RWPE2 (cell line): ENCODE measurements around the gene MRNIP.

ENCODE experiments used
- ATAC-seq: fragments of 200-7000 bp; cut with Tn5 transposase; 3 replicates; pipeline ENCODE4 v1.9.1; 2021; ENCODE audit warnings: low read depth
- DNase-seq: peaks from one replicate; pipeline ENCODE4 v3.0.0-alpha.2; 2020; ENCODE audit warnings: low spot score
- H3K27ac ChIP-seq: fragments of 450-650 bp; 2 replicates; pipeline ENCODE4 v1.5.1; 2017; ENCODE audit warnings: mild to moderate bottlenecking; ENCODE audit not compliant: poor library complexity, severe bottlenecking
- H3K27me3 ChIP-seq: fragments of 250-450 bp; sonication (Bioruptor Pico); 2 replicates; pipeline ENCODE4 v1.5.1; 2021; ENCODE audit warnings: mild to moderate bottlenecking, moderate library complexity; ENCODE audit not compliant: insufficient read depth, poor library complexity, severe bottlenecking
- H3K36me3 ChIP-seq: fragments of 250-450 bp; sonication (Bioruptor Pico); 2 replicates; pipeline ENCODE4 v1.5.1; 2020; ENCODE audit warnings: low read depth, mild to moderate bottlenecking, moderate library complexity
- H3K4me1 ChIP-seq: fragments of 250-450 bp; sonication (Bioruptor Pico); 2 replicates; pipeline ENCODE4 v1.5.1; 2021; ENCODE audit warnings: mild to moderate bottlenecking, moderate library complexity; ENCODE audit not compliant: insufficient read depth, poor library complexity, severe bottlenecking
- H3K4me3 ChIP-seq: fragments of 250-450 bp; sonication (Bioruptor Pico); 2 replicates; pipeline ENCODE4 v1.5.1; 2021; ENCODE audit warnings: mild to moderate bottlenecking, moderate library complexity; ENCODE audit not compliant: severe bottlenecking
- H3K9me3 ChIP-seq: fragments of 250-450 bp; sonication (Bioruptor Pico); 2 replicates; pipeline ENCODE4 v1.5.1; 2021; ENCODE audit warnings: mild to moderate bottlenecking, moderate library complexity; ENCODE audit not compliant: severe bottlenecking
- CTCF ChIP-seq: fragments of 450-650 bp; IDR thresholded peaks from one replicate; pipeline ENCODE4 v1.5.1; 2017; ENCODE audit warnings: mild to moderate bottlenecking, moderate library complexity; ENCODE audit not compliant: poor library complexity, severe bottlenecking

MRNIP gene

GRCh38 chr5:179905161-179905560 is 46.5 kb upstream of the MRNIP start:
- Histone ChIP-seq H3K4me3 (no peak overlapping the region), H3K4me1 (peaks cover 6% of the 10 kb centered on the region), H3K27me3 (no peaks in the 10 kb centered on the region), H3K9me3 (no peaks in the 10 kb centered on the region), H3K27ac (no peak overlapping the region), H3K36me3 (peaks cover 56% of the 10 kb centered on the region)
- no peak for ATAC-seq
- no peak for TF ChIP-seq CTCF
- DNase-seq = no peak

GRCh38 chr5:179904463-179905160 is 46.0 kb upstream of the MRNIP start:
- H3K4me3 ChIP-seq = no peak overlapping the region
- no peak overlapping the region for H3K27ac ChIP-seq
- ATAC-seq (no peak), DNase-seq (no peak)
- peaks cover 6% of the 10 kb centered on the region for H3K4me1 ChIP-seq
- TF ChIP-seq CTCF = no peak
- peaks cover 62% of the 10 kb centered on the region for H3K36me3 ChIP-seq
- no peaks in the 10 kb centered on the region for H3K9me3 ChIP-seq
- no peaks in the 10 kb centered on the region for H3K27me3 ChIP-seq

GRCh38 chr5:179902763-179903158 is 44.1 kb upstream of the MRNIP start:
- Histone ChIP-seq H3K27me3 (no peaks in the 10 kb centered on the region), H3K9me3 (no peaks in the 10 kb centered on the region), H3K27ac (no peak overlapping the region), H3K4me1 (peaks cover 6% of the 10 kb centered on the region), H3K4me3 (no peak overlapping the region), H3K36me3 (peaks cover 80% of the 10 kb centered on the region)
- TF ChIP-seq CTCF = no peak
- ATAC-seq (no peak), DNase-seq (no peak)

GRCh38 chr5:179901915-179902762 is 43.5 kb upstream of the MRNIP start:
- H3K4me3 ChIP-seq = no peak overlapping the region
- no peak for TF ChIP-seq CTCF
- peaks cover 6% of the 10 kb centered on the region for H3K4me1 ChIP-seq
- no peaks in the 10 kb centered on the region for H3K27me3 ChIP-seq
- no peaks in the 10 kb centered on the region for H3K9me3 ChIP-seq
- DNase-seq (no peak), ATAC-seq (no peak)
- no peak overlapping the region for H3K27ac ChIP-seq
- peaks cover 87% of the 10 kb centered on the region for H3K36me3 ChIP-seq
